ENCODE results near the gene ITFG1. TPM values are rescaled to one million over a fixed set of nuclear protein-coding genes. Genes with fewer than 3 reads are reported as not detected.
"Not testable (repeated sequence)": the region's sequence is repeated elsewhere in the genome, so short reads cannot be mapped to it uniquely, and the experiment has no call there.

The ITFG1 gene
- total RNA-seq, 1 experiment from 2014 or later, result 28.1 TPM

- Histone ChIP-seq H3K27me3 (ENCODE audit: control insufficient read depth, insufficient read depth, low read length) (no peaks in the 10 kb centered on the region), H3K4me3 (ENCODE audit: insufficient read depth, low read depth, low read length) (no peak overlapping the region), H3K36me3 (replicated peaks; ENCODE audit: control insufficient read depth, insufficient read depth, low read length) (no peaks in the 10 kb centered on the region)
- peak; percentile 42 for DNase-seq
Measured at GRCh38 chr16:47236716-47237115, 224.1 kb downstream of the ITFG1 start.

GRCh38 chr16:47230296-47230695, 230.6 kb downstream of the ITFG1 start:
- Histone ChIP-seq H3K36me3 (replicated peaks; ENCODE audit: control insufficient read depth, insufficient read depth, low read length) (no peaks in the 10 kb centered on the region), H3K4me3 (ENCODE audit: insufficient read depth, low read depth, low read length) (no peak overlapping the region), H3K27me3 (ENCODE audit: control insufficient read depth, insufficient read depth, low read length) (no peaks in the 10 kb centered on the region)
- no peak for DNase-seq

- Histone ChIP-seq H3K4me3 (ENCODE audit: insufficient read depth, low read depth, low read length) (no peak overlapping the region), H3K27me3 (ENCODE audit: control insufficient read depth, insufficient read depth, low read length) (no peaks in the 10 kb centered on the region), H3K36me3 (replicated peaks; ENCODE audit: control insufficient read depth, insufficient read depth, low read length) (no peaks in the 10 kb centered on the region)
- DNase-seq, result no peak
Measured at GRCh38 chr16:47229053-47230050, 231.5 kb downstream of the ITFG1 start.

GRCh38 chr16:47228241-47228640, 232.6 kb downstream of the ITFG1 start:
- no peak overlapping the region for H3K4me3 ChIP-seq (ENCODE audit: insufficient read depth, low read depth, low read length)
- no peak for DNase-seq
- no peaks in the 10 kb centered on the region for H3K27me3 ChIP-seq (ENCODE audit: control insufficient read depth, insufficient read depth, low read length)
- H3K36me3 ChIP-seq (replicated peaks; ENCODE audit: control insufficient read depth, insufficient read depth, low read length), result no peaks in the 10 kb centered on the region

- DNase-seq, result no peak
- Histone ChIP-seq H3K4me3 (ENCODE audit: insufficient read depth, low read depth, low read length) (no peak overlapping the region), H3K36me3 (replicated peaks; ENCODE audit: control insufficient read depth, insufficient read depth, low read length) (no peaks in the 10 kb centered on the region), H3K27me3 (ENCODE audit: control insufficient read depth, insufficient read depth, low read length) (no peaks in the 10 kb centered on the region)
Measured at GRCh38 chr16:47213761-47214440, 247.0 kb downstream of the ITFG1 start.

GRCh38 chr16:47211218-47211617, 249.6 kb downstream of the ITFG1 start:
- no peak overlapping the region for H3K4me3 ChIP-seq (ENCODE audit: insufficient read depth, low read depth, low read length)
- no peaks in the 10 kb centered on the region for H3K27me3 ChIP-seq (ENCODE audit: control insufficient read depth, insufficient read depth, low read length)
- no peaks in the 10 kb centered on the region for H3K36me3 ChIP-seq (replicated peaks; ENCODE audit: control insufficient read depth, insufficient read depth, low read length)
- no peak for DNase-seq

- Histone ChIP-seq H3K4me3 (ENCODE audit: insufficient read depth, low read depth, low read length) (no peak overlapping the region), H3K36me3 (replicated peaks; ENCODE audit: control insufficient read depth, insufficient read depth, low read length) (no peaks in the 10 kb centered on the region), H3K27me3 (ENCODE audit: control insufficient read depth, insufficient read depth, low read length) (no peaks in the 10 kb centered on the region)
- DNase-seq, result no peak
Measured at GRCh38 chr16:47204736-47205504, 255.9 kb downstream of the ITFG1 start.

GRCh38 chr16:47203433-47203832, 257.4 kb downstream of the ITFG1 start:
- H3K36me3 ChIP-seq (replicated peaks; ENCODE audit: control insufficient read depth, insufficient read depth, low read length); DNase-seq; H3K27me3 ChIP-seq (ENCODE audit: control insufficient read depth, insufficient read depth, low read length); H3K4me3 ChIP-seq (ENCODE audit: insufficient read depth, low read depth, low read length): not testable (repeated sequence)

GRCh38 chr16:47198180-47198575, 262.7 kb downstream of the ITFG1 start:
- H3K4me3 ChIP-seq (ENCODE audit: insufficient read depth, low read depth, low read length), result no peak overlapping the region
- no peaks in the 10 kb centered on the region for H3K27me3 ChIP-seq (ENCODE audit: control insufficient read depth, insufficient read depth, low read length)
- H3K36me3 ChIP-seq (replicated peaks; ENCODE audit: control insufficient read depth, insufficient read depth, low read length), result no peaks in the 10 kb centered on the region
- DNase-seq, result no peak

GRCh38 chr16:47197536-47198179, 263.2 kb downstream of the ITFG1 start:
- no peak for DNase-seq
- no peaks in the 10 kb centered on the region for H3K36me3 ChIP-seq (replicated peaks; ENCODE audit: control insufficient read depth, insufficient read depth, low read length)
- H3K4me3 ChIP-seq (ENCODE audit: insufficient read depth, low read depth, low read length), result no peak overlapping the region
- H3K27me3 ChIP-seq (ENCODE audit: control insufficient read depth, insufficient read depth, low read length), result no peaks in the 10 kb centered on the region

- no peak for DNase-seq
- no peaks in the 10 kb centered on the region for H3K27me3 ChIP-seq (ENCODE audit: control insufficient read depth, insufficient read depth, low read length)
Measured at GRCh38 chr16:47196457-47196856, 264.4 kb downstream of the ITFG1 start.

GRCh38 chr16:47182318-47182717, 278.5 kb downstream of the ITFG1 start:
- no peaks in the 10 kb centered on the region for H3K36me3 ChIP-seq (replicated peaks; ENCODE audit: control insufficient read depth, insufficient read depth, low read length)
- DNase-seq, result no peak
- H3K4me3 ChIP-seq (ENCODE audit: insufficient read depth, low read depth, low read length), result no peak overlapping the region
- no peaks in the 10 kb centered on the region for H3K27me3 ChIP-seq (ENCODE audit: control insufficient read depth, insufficient read depth, low read length)

More at GRCh38 chr16:47196457-47196856, 264.4 kb downstream of the ITFG1 start:
- Histone ChIP-seq H3K4me3 (ENCODE audit: insufficient read depth, low read depth, low read length) (no peak overlapping the region), H3K36me3 (replicated peaks; ENCODE audit: control insufficient read depth, insufficient read depth, low read length) (no peaks in the 10 kb centered on the region)

- DNase-seq; H3K27me3 ChIP-seq (ENCODE audit: control insufficient read depth, insufficient read depth, low read length); H3K4me3 ChIP-seq (ENCODE audit: insufficient read depth, low read depth, low read length); H3K36me3 ChIP-seq (replicated peaks; ENCODE audit: control insufficient read depth, insufficient read depth, low read length): not testable (repeated sequence)
Measured at GRCh38 chr16:47181066-47181465, 279.8 kb downstream of the ITFG1 start.

GRCh38 chr16:47180073-47180472, 280.8 kb downstream of the ITFG1 start:
- Histone ChIP-seq H3K36me3 (replicated peaks; ENCODE audit: control insufficient read depth, insufficient read depth, low read length) (no peaks in the 10 kb centered on the region), H3K27me3 (ENCODE audit: control insufficient read depth, insufficient read depth, low read length) (no peaks in the 10 kb centered on the region), H3K4me3 (ENCODE audit: insufficient read depth, low read depth, low read length) (no peak overlapping the region)
- DNase-seq, result no peak
